GM18511 (cell line): Measurements from ENCODE around the gene SMIM45.

Source experiments
- ATAC-seq: cut with Tn5 transposase; IDR thresholded peaks from one replicate; pipeline ENCODE4 v1.9.1; 2021; ENCODE audit warnings: mild to moderate bottlenecking, moderate library complexity; ENCODE audit not compliant: unreplicated experiment

The SMIM45 gene

GRCh38 chr22:41966607-41967240 lies 14.8 kb downstream of the SMIM45 start:
- no peak for ATAC-seq

- no peak for ATAC-seq
Measured at GRCh38 chr22:41968601-41969000, 16.7 kb downstream of the SMIM45 start.

DNA sequence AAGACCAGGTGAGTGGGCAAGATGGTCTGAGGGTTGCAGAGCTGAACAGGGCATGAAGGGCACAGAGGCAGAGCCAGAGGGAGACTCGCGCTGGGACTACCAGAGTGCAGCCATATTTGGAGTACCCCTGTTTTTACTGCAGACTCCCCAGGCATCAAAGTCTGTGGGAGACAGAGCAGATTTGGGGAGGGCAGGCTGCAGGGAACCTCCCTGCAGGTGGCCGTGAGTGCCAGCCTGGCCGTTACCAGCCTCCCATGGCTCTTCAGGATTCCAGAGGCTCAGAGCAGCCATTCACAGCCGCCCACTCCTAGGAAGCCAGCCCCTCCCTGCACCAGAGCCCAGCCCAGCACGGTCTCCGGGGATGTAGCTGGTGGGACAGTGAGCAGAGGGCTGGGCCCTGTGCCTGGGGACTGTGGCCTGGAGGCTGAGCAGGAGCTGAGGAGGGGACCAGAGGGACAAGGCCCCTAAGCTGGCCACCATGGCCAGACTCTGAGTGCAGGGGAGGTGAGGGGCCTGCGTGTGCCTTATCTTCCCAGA lies 17.2 kb downstream of the SMIM45 start, which contains the start of gene SEPTIN3:
Gene SEPTIN3, plus strand, starts transcription at position 334 of the 537 bp plus-strand sequence. CDS start 2,050 bp downstream, outside the sequence.
- ATAC-seq: no peak

GRCh38 chr22:41970601-41971000 lies 18.7 kb downstream of the SMIM45 start:
- ATAC-seq: no peak

DNA sequence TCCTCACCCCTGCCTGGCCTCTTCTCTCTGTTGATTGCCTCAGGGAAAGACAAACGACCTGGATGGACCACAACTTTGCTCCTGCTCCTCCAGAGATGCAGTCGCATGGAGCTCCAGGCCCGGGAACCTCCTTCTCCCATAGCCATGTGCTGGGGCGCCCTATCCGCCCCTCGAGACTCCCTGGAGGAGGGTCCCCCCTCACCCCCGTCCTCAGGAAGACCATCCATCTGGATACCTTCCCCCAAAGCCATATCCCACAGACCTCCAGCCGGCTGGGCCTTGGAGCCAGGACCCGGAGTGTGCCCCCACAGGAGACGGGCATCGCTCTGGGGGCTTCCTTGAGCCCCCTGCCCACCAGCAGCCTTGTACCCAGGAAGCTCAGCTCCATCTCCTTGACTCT lies 19.5 kb downstream of the SMIM45 start:
- ATAC-seq: no peak

DNA sequence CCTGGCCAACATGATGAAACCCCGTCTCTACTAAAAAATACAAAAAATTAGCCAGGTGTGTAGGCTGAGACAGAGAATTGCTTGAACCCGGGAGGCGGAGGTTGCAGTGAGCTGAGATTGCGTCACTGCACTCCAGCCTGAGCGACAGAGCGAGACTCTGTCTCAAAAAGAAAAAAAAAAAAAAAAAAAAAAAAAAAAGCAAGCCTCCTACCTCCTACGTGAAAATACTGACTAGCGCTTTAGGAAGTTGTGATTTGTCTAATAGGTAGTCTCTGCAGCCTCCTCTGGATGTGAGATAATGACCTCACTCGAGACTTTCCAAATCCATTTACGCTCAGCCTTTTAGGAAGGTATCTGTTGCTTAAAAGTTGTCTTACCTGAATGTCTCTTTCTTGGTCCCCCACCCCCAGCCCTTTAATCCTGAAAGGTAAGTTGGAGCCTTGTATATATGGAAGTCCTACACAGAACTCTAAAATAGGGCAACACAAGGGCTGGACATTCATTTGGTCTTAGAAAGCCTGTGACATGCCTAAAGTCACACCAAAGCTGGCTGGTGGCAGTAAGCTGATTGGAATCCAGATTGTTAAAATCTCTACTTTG lies 22.8 kb downstream of the SMIM45 start:
- ATAC-seq: no peak

DNA sequence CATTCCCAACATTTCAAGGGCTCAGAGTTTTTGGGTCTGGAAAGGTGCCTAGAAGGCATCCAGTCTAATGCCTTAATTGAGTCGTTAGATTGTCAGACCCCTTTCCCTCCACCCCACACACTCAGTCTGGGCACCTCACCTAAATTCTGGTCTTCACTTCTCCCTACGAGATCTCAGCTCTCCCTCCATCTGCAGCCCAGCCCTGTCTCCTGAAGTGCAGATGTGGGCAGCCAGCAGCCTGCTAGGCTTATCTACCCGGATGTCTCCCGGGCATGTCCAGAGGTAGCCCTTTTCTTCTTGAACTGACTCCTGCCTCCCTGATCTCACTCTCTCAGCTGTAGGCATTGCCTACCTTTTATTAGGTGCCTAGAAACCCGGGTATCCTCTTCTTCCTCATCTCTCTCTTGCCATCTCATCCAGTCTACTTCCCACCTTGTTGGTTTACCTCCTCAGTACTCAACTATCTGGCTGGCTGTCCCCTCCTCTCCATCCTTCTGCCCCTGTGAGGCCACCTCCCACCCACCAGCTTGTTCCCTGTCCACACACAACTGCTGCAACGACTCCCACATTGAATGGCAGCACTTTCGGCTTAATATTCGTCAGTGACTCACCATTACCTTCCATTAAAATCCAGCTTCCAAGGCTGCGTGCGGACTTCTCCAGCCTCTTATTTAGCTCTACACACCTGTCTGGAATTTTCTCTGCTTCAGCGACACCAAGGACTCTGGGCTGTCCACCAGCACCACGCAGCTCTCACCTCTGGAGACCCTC lies 23.5 kb downstream of the SMIM45 start:
- ATAC-seq: no peak

DNA sequence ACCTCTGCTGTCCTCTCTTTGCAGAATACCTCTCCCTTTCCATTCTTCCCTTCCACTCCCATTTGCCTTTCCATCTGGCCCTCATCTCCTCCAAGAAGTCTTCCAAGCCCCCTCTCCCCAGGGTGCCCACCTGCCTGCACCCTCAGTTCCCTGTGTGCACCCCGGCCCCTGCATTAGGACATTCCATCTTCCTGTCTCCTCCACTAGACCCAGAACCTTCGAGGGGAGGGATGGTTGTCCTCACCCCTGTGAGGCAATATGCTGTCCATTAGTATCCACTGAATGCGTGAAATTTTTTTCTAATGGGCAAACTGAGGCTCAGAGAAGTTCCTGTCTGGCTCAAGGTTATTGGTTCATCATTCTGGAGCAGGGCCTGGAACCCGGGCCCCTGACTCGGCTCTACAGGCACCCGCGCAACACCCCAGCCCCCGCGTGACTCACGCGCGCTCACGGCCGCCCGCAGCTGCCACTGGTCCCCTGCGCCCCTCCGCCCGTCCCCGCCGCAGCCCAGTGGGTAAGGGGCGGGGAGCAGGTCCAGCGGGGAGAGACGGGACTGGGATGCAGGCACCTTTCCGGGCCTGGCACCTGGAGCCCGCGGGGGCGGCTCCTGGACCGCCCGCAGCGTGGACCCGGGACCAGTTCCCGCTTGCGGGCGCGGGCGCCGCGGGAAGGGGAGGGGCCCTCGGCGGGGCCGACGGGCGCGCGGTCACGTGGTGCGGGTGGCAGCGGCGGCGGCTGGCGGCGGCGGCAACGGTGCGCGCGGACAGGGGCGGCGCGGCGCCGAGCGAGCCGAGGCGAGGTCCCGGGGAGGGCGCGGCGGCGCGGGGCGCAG lies 24.3 kb downstream of the SMIM45 start:
- ATAC-seq: no peak

GRCh38 chr22:41976961-41977566 lies 25.1 kb downstream of the SMIM45 start:
- ATAC-seq: no peak

GRCh38 chr22:41978732-41979131 lies 26.8 kb downstream of the SMIM45 start:
- no peak for ATAC-seq

- ATAC-seq: no peak
Measured at GRCh38 chr22:41979423-41980250, 27.7 kb downstream of the SMIM45 start.

GRCh38 chr22:41982865-41983264 lies 30.9 kb downstream of the SMIM45 start:
- ATAC-seq: no peak

GRCh38 chr22:41983513-41984405 lies 31.8 kb downstream of the SMIM45 start:
- no peak for ATAC-seq

- ATAC-seq: no peak
Measured at GRCh38 chr22:41987276-41987675, 35.3 kb downstream of the SMIM45 start.

DNA sequence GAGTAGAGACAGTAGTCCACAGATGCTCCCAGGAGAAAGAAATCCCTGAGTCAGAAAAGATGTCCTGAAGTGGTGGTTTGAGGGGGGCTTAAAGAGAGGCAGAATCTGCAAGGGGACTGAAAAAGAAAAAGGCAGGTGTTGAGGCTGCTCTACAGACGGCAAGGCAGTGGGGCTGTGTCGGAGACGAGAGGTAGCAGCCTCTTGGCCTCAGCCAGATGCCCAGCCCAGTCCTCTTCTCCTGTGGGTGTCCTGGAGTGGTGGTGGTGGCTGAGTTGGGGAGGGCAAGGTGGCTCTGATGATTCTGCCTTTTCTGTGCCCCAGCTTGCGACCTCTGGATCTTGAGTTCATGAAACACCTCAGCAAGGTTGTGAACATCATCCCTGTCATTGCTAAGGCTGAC lies 37.3 kb downstream of the SMIM45 start:
- no peak for ATAC-seq

- no peak for ATAC-seq
Measured at GRCh38 chr22:41991111-41991510, 39.2 kb downstream of the SMIM45 start.

- ATAC-seq: no peak
Measured at GRCh38 chr22:41992496-41992895, 40.5 kb downstream of the SMIM45 start.

- no peak for ATAC-seq
Measured at GRCh38 chr22:41995211-41995610, 43.3 kb downstream of the SMIM45 start.

GRCh38 chr22:41996826-41997225 lies 44.9 kb downstream of the SMIM45 start:
- no peak for ATAC-seq
